HG02973 (cell line): ENCODE measurements around the gene CTNNA3.

Source experiments
- ATAC-seq: cut with Tn5 transposase; IDR thresholded peaks from one replicate; pipeline ENCODE4 v1.9.1; 2021; ENCODE audit warnings: moderate library complexity; ENCODE audit not compliant: unreplicated experiment

Gene CTNNA3

DNA sequence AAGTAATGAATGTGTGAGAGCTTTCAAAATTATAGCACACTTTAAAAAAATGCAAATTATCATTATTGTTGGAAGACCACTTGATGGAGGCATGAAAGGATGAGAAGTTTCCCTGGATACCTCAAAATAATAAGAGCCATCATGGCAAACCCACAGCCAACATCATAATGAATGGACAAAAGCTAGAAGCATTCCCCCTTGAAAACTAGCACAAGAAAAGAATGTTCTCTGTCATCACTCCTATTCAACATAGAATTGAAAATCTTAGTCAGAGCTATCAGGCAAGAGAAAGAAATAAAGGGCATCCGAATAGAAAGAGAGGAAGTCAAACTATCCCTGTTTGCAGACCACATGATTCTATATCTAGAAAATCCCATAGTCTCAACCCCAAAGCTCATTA lies 1657.4 kb downstream of the CTNNA3 start:
- ATAC-seq, result no peak

DNA sequence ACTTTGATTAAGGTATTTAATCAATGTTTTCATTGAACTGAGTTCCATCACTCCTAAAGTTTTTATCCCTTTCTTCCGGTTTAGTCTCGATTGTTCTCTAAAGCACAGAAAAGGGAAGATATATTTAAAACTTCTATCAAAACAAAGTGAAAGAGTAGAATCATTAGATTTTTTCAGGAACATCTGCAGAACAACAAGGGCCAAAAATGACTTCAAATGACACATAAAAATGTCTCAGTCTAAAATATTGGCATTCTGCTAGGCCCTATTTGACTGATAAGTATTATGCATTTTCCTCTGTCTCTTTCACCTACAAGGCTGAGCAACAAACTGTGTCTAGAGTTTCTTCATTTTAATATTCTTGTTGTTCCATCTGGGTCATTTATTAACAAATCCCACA lies 1669.7 kb downstream of the CTNNA3 start:
- ATAC-seq, result no peak

DNA sequence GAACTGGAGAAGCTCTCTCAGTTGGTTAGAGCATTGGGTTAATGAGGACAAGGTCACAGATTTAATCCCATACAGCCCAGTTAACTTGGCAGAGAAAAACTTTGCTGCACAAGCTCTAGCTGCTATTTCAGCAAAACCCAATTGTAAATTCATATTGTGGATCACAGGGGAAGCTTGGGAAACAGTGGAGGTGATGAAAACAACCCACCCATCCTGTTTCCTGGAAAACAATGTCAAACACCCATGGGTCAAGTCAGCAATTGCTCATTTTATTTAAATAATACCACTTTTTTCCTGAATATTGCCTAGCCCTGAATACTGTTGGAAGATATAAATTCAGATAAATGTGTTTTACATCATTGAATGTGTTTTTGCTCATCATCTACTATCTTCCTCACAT lies 1670.8 kb downstream of the CTNNA3 start:
- ATAC-seq, result no peak

DNA sequence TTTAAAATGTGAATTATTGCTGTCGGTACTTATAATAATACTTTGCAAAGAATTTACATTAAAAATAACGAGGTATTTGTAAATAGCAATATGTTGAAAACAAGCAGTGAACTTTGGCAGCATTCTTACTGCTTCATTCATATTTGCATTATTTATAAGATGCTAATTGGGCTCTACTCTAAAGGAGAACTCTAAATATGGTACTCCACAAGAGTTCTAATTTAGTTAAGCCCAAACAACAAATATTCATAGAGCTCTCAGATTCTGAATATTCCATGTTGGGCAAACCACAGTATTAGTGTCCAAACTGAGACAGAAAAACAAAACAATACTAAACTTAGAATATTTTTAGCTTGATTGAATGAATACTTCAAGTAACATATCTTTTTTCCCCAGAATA lies 1674.6 kb downstream of the CTNNA3 start:
- no peak for ATAC-seq

DNA sequence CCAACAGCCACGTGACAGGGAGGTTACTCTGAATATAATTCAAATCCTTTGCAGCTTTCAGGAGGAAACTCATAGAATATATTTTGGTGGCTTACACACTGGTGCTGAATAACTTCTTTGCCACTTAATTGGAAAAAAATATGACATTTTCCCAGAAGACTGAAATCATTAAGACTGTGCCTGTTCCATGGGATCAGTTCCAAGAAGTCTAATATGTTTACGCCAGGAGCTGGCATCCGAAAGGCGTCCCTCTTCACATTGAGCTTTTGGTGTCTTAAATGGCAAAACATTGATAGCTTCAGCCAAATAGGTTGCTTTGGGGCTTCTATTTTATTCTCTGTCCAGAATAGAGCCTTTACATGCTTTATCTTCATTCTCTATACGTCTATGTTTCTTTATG lies 1687.8 kb downstream of the CTNNA3 start:
- no peak for ATAC-seq

DNA sequence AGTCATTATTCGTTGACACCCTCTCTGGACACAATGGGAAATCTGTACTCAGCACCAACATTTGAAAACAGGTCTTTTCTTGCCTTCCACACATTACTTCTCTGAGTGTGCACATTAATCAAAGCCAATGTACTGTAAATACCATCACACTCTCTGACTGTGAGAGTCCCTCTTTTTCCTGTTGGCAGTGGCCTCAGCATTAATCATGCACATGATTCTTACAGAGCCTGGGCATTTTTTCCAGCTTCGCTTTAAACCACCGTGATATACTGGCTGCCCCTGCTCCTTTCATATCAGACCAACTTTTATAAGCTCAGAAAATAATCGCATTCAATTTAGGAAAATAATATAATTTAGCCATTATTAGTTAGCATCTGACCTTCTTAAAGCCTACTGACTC lies 1689.6 kb downstream of the CTNNA3 start:
- ATAC-seq, result no peak

DNA sequence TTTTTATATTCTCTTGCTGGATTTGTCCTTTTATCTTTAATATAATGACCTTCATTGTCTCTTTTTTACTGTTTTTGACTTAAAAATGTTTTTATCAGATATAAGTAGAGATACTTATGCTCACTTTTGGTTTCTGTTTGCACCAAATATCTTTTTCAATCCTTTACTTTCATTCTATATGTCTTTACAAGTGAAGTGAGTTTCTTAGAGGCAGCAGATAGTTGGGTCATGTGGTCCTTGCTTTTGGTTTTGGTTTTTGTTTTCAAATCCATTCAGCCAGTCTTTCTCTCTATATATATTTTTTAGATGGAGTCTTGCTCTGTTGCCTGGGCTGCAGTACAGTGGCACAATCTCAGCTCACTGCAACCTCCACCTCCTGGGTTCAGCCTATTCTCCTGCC lies 1702.5 kb downstream of the CTNNA3 start:
- ATAC-seq, result no peak

DNA sequence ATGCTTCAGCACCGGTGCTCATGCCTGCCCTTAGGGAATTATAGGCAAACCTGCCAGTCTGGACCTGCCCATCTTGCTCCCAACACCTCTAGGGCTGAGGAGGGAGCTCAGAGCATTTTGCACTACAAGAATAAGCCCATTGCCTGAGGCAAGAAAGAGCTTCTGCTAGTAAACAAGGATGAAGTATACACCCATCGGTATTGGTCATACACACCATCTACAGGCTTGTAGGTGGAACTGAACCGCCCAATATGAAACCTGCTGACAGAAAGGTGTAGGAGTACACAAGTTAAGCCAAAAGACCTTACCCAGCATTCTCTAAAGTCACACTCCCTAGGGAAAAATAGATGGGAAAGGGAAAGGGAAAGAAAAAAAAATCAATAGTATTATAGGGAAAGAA lies 1727.1 kb downstream of the CTNNA3 start:
- no peak for ATAC-seq

DNA sequence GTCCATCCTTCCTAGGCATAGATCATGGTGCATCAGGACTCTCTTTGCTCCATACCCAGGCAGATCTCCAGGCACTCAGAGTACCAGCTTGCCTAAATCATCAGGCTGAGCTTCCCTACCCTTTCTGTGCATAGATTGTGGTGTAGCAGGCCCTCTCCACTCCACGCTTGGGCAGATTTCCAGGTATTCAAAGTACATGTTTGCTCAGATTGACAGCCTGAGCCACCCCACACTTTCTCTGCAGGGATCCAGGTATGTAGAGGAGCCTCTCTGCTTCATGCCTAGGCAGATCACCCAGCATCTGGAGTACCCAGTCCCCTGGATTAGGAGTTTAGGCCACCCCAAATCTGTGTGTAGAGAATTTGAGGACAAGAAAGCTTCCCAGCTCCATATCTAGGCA lies 1727.6 kb downstream of the CTNNA3 start:
- no peak for ATAC-seq

DNA sequence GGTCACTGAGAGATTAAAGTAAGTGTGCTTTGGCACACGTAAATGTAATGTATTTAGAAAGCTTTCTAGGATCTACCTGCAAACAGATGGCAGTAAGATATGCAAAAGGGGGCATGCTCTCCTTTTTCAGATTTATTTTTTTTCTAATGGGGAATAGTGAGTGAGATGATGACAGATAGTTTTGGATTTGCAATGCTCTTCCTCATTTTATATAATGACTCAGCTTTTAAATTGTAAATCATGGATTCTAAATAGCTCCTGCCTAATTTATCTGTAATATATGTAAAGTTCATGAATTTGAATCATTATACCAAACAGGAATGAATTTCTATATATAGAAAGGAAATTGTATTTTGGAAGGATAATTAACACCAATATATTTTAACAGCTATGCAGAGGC lies 1731.8 kb downstream of the CTNNA3 start:
- no peak for ATAC-seq

DNA sequence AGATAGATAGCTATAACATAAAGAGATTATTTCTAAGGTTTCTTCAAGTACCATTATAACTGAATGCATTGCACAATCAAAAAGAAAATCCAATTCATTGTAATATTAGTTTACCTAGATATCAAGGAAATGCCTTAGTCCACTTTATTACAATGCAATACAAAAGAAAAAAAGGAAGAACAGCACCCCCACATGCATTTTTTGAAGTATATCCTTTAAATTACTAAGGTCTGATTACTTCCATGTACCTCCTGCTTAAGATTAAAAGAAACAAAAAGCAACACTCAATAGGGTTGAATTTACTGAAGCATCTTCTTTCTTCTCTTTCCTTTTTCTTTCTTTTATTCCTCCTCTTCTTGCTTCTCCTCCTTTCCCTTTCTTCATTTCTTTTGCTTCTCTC lies 1743.9 kb downstream of the CTNNA3 start:
- no peak for ATAC-seq

DNA sequence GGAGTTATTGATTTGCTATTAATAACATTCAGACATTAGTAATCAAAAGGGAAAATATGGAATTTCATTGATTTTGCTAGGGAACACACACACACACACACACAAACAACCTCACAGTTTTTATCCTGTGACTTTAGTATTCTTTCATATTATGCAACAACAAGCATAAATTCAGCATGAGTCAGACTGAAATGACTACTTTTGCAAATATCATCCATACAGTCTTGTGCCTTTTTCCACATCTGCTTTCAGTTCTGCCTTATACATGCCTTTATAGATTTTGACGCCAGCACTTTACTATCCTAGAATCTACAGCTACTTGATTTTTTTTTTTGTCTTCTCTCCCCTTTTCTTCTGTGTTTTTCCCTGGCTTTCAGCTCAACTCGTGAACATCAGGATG lies 1745.9 kb downstream of the CTNNA3 start:
- no peak for ATAC-seq

DNA sequence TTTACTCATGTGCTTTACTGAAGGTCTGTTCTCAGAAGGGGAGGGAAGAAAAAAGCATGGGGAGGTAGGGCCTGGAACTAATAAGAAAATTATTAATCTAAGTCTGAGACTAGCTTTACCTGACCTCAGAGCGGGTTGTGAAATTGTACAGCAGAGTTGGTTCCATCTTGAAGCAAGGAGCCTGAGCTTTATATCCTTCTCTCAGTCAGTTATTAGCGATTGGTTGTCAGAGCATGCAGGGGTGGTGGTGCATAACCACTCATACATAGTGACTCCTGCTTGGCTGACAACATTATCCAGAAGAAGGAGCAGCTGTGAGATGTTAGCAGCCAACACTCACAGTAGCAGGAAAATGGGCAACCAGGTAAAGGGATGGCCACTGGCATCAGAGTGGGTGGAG lies 1746.5 kb downstream of the CTNNA3 start:
- ATAC-seq, result no peak

DNA sequence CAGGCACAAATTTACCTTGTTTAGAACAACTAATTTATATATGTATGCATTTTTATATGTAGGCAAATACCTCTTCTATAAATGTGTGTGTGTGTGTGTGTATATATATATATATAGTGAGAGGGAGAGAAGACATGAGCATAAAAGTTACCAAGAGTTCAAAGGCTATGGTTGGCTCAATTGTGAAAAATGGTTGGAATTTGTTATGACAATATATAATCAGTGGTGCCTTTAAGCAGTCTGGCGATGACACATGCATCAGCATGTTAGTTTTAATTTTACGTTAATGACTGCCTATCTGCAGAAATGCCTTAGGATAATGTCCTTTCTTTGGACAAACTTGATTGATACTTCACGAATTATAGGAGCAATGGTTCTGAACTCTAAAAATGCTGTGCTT lies 1750.9 kb downstream of the CTNNA3 start:
- no peak for ATAC-seq

DNA sequence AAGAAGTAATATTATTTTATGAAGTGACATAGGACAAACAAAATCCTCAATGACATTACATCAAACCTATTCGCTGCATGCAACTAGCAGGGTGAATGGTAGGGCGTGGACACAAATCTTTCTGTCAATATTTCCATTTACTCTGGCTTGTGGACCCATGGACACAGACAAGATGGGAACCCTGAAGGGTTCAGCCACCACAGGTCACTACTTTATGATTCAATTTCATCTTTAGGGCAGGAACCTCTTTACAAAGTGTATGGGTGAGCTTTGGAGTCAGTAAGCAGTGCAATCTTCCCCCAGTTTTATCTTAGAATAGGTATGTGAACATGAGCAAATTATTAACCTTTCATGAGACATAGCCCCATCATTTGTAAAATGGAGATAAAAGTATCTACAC lies 1752.5 kb downstream of the CTNNA3 start:
- no peak for ATAC-seq

DNA sequence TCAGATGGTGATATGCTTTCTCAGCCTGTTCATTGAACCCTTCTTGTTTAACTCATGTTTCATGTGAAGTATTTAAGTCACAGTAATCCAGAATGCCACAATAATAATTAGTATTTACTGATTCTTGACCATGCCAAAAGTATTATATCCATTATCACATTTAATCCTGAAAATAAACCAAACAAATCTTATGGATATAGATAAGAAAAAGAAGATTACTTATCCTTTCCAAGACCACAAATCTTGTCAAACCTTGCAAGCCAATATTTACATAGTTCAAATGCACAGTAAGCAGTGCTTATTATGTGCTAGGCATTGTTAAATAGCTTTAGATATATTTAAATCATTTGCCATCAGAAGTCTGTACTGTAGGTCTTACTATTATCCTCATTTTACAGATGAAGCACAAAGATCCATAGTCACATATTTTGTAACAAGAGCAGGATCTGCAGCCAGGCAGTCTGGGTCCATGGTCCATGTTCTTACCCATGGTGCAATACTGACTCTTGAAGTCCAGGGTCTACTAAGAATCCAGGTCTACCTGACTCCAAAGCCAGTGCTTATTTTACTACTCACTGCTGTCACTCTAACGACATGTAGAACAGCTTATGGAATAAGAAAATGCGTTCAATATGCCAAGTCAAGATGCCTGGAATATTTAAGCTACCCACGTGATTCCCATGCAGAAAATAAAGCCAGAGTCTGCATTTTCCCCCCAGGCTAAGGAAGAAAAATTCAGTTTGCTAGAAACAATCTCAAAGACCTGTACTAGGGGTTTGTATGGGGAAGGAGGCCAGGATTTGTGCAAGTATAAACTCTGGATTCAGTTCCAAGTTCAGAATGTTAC lies 1755.0 kb downstream of the CTNNA3 start:
- ATAC-seq, result no peak

DNA sequence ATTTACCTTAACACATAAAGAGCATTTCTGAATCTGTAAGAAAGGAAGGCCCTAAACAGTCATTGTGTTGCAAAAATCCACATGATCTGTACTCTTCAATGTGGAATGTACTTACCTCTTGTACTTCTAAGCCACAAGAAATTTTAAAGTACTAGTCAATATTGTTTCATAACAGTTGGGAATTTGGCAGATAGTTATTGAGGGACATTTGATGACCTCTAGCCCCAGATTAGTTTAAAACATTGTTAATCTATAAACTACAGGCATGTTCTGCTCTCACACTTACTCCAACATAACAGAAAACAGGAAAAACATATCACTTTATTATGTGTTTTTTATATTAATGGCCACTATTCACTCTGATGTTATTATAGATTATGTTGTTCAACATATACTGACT lies 1755.9 kb downstream of the CTNNA3 start:
- no peak for ATAC-seq

DNA sequence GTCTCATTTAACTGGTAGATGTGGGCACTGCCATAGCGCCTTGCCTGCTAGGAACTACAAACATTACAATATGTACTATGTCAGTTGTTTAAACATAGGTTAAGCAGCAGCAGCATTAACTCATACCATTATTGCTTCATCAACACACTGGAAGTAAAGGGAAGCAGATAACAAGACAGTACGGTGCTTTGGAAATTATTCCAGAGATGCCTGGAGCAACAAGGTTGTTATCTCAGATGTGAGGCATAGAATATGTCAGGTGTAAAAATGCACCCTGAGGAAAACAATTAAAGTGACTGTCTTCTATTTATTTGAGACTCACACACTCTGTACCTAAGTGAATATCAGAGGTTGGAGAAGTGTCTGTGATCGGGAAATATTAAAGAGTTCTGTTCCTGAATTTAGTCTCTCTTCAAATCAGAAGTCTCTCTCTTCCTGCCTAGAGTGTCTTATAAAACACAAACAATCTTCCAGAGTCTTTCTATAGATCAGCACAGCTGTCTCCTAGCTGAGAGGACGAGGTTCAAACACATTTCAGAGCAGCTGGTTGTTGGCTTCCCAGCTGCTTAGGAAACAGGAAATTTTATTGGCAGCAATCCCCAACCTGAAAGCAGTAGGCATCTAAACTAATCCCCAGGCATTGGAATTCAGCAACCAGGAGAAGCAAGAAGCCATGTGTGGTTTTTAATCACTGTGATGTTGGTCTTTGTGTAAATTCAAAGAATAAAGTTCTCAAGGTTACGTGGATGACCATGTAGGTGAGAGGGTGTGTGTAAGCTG lies 1764.5 kb downstream of the CTNNA3 start:
- no peak for ATAC-seq

DNA sequence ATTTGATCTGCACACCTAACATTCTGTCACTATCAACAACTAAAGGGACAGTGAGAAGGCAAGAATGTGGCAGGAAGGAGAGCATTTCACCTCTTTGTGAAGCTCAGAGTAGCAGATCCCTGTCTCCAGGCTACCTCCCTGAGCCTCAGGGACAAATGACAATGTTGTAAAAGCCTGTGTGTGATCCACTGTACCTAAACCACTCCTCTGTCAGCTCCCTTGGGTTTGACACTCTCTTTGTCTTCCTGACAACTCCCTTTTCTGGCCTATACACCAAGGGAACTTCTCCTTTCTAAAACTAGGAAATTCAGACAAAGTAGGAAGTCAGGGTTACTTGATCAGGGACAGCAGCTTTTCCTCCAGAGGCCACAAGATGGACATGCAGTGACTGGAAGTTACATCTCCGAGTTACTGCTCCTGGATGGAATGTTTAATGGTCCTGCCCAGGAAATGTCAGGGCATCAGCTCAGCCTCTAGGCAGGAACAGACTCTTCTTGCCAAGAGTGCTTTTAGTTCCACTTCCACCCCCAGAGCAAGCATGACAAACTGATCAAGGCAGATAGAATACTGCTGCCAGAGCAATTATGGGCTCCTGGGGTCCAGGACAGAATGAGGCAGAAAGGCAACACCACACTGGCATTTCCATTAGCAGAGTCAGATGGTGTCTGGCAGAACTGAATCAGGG lies 1784.7 kb downstream of the CTNNA3 start:
- no peak for ATAC-seq

DNA sequence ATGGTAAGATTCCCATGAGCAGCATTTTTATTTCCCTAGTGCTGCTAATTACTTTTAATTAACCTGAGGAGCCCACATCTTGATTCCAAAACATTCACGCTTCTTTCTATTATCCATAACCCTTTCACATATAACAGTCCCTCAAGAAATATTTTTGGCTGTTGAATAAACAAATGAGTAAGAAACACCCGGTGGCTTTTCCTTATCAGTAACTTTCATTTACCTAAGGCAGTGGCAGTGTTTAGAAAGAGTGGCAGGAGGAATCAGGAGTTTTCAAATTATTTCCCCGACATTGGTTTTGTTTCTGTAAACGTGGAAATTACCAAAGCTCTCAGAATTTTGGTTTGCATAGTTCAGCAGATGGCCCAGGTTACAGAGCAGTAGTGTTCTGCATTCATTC lies 1785.8 kb downstream of the CTNNA3 start:
- no peak for ATAC-seq

DNA sequence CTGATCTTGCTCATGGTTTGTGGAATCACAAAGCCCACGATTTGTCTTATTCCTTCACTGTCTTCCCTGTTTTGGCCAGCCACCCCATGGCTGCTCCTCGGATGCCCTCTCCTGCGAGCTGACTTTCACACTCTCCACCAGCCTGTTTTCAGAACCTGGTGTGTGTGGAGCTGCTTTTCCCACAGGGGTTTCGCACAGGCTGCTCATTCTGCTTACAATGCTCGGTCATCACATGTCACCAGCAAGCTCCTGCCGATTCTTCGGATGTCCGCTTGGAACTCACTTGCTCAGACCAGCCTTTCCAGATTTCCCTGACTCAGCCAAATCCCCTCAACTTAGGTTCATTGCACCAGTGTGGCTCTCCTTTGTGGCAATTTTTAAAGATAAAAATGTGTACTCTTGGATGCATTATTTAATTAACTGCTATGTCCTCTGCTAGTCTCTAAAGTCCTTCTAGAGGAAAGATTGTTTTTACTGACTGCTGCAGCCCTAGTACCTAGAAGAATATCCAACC lies 1788.7 kb downstream of the CTNNA3 start:
- ATAC-seq, result no peak

DNA sequence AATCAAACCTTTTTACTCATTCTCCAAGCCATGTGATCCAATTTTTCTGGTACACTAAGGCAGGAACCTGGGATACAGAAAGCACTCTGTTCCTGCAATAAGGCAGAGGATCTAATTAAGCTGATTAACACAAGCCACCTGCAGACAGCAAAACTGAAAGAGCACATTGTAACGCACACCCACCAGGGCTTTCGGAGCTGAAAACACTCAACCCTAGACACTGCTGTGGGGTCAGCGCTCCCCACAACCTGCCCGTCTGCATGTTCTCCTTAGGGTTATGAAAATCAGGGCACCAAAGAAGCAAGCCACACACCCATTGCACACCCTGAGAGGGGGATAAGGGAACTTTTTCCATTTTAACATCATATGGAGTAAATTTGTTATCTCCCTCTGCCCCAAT lies 1792.4 kb downstream of the CTNNA3 start:
- ATAC-seq, result no peak
